SK-N-SH (cell line): ENCODE data around the gene PLCXD1. TPM values are rescaled to one million over a fixed set of nuclear protein-coding genes. Genes with fewer than 3 reads are reported as not detected.
"Not testable (repeated sequence)": the region's sequence is repeated elsewhere in the genome, so short reads cannot be mapped to it uniquely, and the experiment has no call there.

Experiments
- CTCF ChIA-PET: fragments of 300-600, 350-600 bp; formaldehyde crosslinking; extraction: SDS; loops from one replicate; lab custom pipeline; 2021; lab: Yijun Ruan, JAX
- POLR2A ChIA-PET: fragments of 350-600 bp; sonication (Branson Sonifier 250); formaldehyde crosslinking; extraction: SDS; loops from one replicate; lab custom pipeline; 2020; ENCODE audit warnings: antibody characterized with exemption, inconsistent platforms; lab: Yijun Ruan, JAX
- DNase-seq: peaks from one replicate; pipeline ENCODE4 v3.0.0; 2012
- H2AFZ ChIP-seq: fragments of 200-600 bp; sonication (generic); 2 replicates; pipeline ENCODE4 v1.8.1; 2016; ENCODE audit warnings: antibody characterized with exemption, mild to moderate bottlenecking, low read depth
- H3F3A ChIP-seq: fragments of 200-600 bp; sonication (generic); replicated peaks from 2 replicates; pipeline ENCODE3; 2016; ENCODE audit warnings: antibody characterized with exemption, mild to moderate bottlenecking; ENCODE audit not compliant: insufficient read depth
- H3K27ac ChIP-seq, 2 experiments: fragments of 200-500 bp in 1 of 2; fragments of 200-600 bp in 1 of 2; sonication (Bioruptor generic) in 1 of 2; sonication (generic), shearing (Covaris generic) in 1 of 2; 2 replicates each; pipeline versions ENCODE4 v1.5.1 to v1.6.1; 2014 to 2016; ENCODE audit warnings: low read depth in 2 of 2, inconsistent platforms in 1 of 2, low read length in 1 of 2, mild to moderate bottlenecking in 1 of 2, mixed read lengths in 1 of 2
- H3K27me3 ChIP-seq: fragments of 200-600 bp; sonication (generic), shearing (Covaris generic); 2 replicates; pipeline ENCODE4 v1.6.1; 2016; ENCODE audit warnings: mixed run types; ENCODE audit not compliant: insufficient read depth
- H3K36me3 ChIP-seq, 2 experiments: fragments of 200-500 bp in 1 of 2; fragments of 200-600 bp in 1 of 2; sonication (Bioruptor generic) in 1 of 2; sonication (generic) in 1 of 2; replicated peaks in 1 of 2; 2 replicates each; pipeline versions ENCODE3 to v1.5.1; 2014 to 2016; ENCODE audit warnings: low read length in 1 of 2, mild to moderate bottlenecking in 1 of 2; ENCODE audit not compliant: insufficient read depth in 2 of 2, control insufficient read depth in 1 of 2
- H3K4me1 ChIP-seq, 2 experiments: fragments of 200-500 bp in 1 of 2; fragments of 200-600 bp in 1 of 2; sonication (Bioruptor generic) in 1 of 2; sonication (generic), shearing (Covaris generic) in 1 of 2; 2 replicates each; pipeline versions ENCODE4 v1.5.1 to v1.6.1; 2014 to 2016; ENCODE audit warnings: low read depth in 1 of 2, low read length in 1 of 2, mixed run types in 1 of 2; ENCODE audit not compliant: insufficient read depth in 2 of 2, control insufficient read depth in 1 of 2
- H3K4me2 ChIP-seq: fragments of 200-600 bp; sonication (generic), shearing (Covaris generic); 2 replicates; pipeline ENCODE4 v1.6.1; 2017; ENCODE audit warnings: mixed run types
- H3K4me3 ChIP-seq, 2 experiments: fragments of 200-500 bp in 1 of 2; fragments of 200-600 bp in 1 of 2; sonication (Bioruptor generic) in 1 of 2; sonication (generic), shearing (Covaris generic) in 1 of 2; 2 replicates each; pipeline versions ENCODE4 v1.5.1 to v1.8.1; 2014 to 2016; ENCODE audit warnings: low read depth in 2 of 2, inconsistent platforms in 1 of 2, low read length in 1 of 2, mild to moderate bottlenecking in 1 of 2, mixed read lengths in 1 of 2, moderate library complexity in 1 of 2
- H3K79me2 ChIP-seq: fragments of 200-600 bp; sonication (generic); 2 replicates; pipeline ENCODE4 v1.8.1; 2017; ENCODE audit warnings: mild to moderate bottlenecking; ENCODE audit not compliant: insufficient read depth
- H3K9ac ChIP-seq: fragments of 200-600 bp; sonication (generic); 2 replicates; pipeline ENCODE4 v1.6.1; 2017; ENCODE audit warnings: mixed run types
- H3K9me2 ChIP-seq: fragments of 200-600 bp; sonication (generic); 2 replicates; pipeline ENCODE4 v1.6.1; 2017; ENCODE audit warnings: mixed run types
- H3K9me3 ChIP-seq: fragments of 200-600 bp; sonication (generic); 2 replicates; pipeline ENCODE4 v1.6.1; 2017; ENCODE audit warnings: mixed run types, mild to moderate bottlenecking, moderate library complexity
- H4K20me1 ChIP-seq: fragments of 200-600 bp; sonication (generic); 2 replicates; pipeline ENCODE4 v1.6.1; 2017; ENCODE audit warnings: mild to moderate bottlenecking, mixed run types; ENCODE audit not compliant: insufficient read depth
- EZH2phosphoT487 ChIP-seq: fragments of 200-600 bp; sonication (generic); IDR thresholded peaks from 2 replicates; pipeline ENCODE4 v1.6.1; 2017; ENCODE audit warnings: low read depth, mixed run types, mild to moderate bottlenecking, antibody characterized with exemption, moderate library complexity, borderline replicate concordance
- JUND ChIP-seq: IDR thresholded peaks from 2 replicates; pipeline ENCODE4 v1.4.0; 2012
- NFIC ChIP-seq: IDR thresholded peaks from 2 replicates; pipeline ENCODE4 v1.4.0; 2012; ENCODE audit warnings: borderline replicate concordance
- RFX5 ChIP-seq: IDR thresholded peaks from 2 replicates; pipeline ENCODE4 v1.6.1; 2012; ENCODE audit warnings: mild to moderate bottlenecking, improper control_type of control experiment, low read length
- USF2 ChIP-seq: fragments of 150-350 bp; IDR thresholded peaks from 2 replicates; pipeline ENCODE4 v1.6.1; 2017; ENCODE audit warnings: antibody characterized with exemption, low read length, low read depth, borderline replicate concordance
- YY1 ChIP-seq: IDR thresholded peaks from 2 replicates; pipeline ENCODE4 v1.4.0; 2012; ENCODE audit warnings: low read depth, mild to moderate bottlenecking
- WGBS: methylation state at CpG from one replicate; pipeline ENCODE4 v1.1.6; 2017; ENCODE audit warnings: low lambda C conversion rate; 5-methylcytosine and 5-hydroxymethylcytosine counted together
- polyA plus RNA-seq, 3 experiments: library from polyadenylated mRNA; depleted of rRNA; stranded (reverse); fragments of >200 nt; gene quantifications; 2 replicates each; pipeline ENCODE4 v1.2.3, GENCODE V29; 2012
- TF ChIP-seq, protein P1 (sequence below): IDR thresholded peaks from 2 replicates; pipeline ENCODE4 v1.6.1; 2012; ENCODE audit warnings: mild to moderate bottlenecking, low read depth, low read length, moderate library complexity

PLCXD1 gene
- polyA plus RNA-seq, 1 of the 3 experiments (the other 2 are of a cell fraction), result 14.8 TPM

- H3K36me3 ChIP-seq, result no peaks in the 10 kb centered on the region
- H3K79me2 ChIP-seq, result no peaks in the 10 kb centered on the region
- H3K9me3 ChIP-seq, result no peaks in the 10 kb centered on the region
- TF ChIP-seq EZH2phosphoT487 (no peak), RFX5 (no peak), NFIC (no peak), JUND (no peak), YY1 (no peak), USF2 (no peak)
- TF ChIP-seq, protein P1, sequence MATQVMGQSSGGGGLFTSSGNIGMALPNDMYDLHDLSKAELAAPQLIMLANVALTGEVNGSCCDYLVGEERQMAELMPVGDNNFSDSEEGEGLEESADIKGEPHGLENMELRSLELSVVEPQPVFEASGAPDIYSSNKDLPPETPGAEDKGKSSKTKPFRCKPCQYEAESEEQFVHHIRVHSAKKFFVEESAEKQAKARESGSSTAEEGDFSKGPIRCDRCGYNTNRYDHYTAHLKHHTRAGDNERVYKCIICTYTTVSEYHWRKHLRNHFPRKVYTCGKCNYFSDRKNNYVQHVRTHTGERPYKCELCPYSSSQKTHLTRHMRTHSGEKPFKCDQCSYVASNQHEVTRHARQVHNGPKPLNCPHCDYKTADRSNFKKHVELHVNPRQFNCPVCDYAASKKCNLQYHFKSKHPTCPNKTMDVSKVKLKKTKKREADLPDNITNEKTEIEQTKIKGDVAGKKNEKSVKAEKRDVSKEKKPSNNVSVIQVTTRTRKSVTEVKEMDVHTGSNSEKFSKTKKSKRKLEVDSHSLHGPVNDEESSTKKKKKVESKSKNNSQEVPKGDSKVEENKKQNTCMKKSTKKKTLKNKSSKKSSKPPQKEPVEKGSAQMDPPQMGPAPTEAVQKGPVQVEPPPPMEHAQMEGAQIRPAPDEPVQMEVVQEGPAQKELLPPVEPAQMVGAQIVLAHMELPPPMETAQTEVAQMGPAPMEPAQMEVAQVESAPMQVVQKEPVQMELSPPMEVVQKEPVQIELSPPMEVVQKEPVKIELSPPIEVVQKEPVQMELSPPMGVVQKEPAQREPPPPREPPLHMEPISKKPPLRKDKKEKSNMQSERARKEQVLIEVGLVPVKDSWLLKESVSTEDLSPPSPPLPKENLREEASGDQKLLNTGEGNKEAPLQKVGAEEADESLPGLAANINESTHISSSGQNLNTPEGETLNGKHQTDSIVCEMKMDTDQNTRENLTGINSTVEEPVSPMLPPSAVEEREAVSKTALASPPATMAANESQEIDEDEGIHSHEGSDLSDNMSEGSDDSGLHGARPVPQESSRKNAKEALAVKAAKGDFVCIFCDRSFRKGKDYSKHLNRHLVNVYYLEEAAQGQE, result no peak
- 64% methylated on average over 13 of the region's 13 CpGs for WGBS
- no peaks in the 10 kb centered on the region for H4K20me1 ChIP-seq
- no peak overlapping the region for H2AFZ ChIP-seq
- H3K4me2 ChIP-seq, result no peak overlapping the region
- no peaks in the 10 kb centered on the region for H3K27me3 ChIP-seq
- no peaks in the 10 kb centered on the region for H3K9me2 ChIP-seq
- H3K4me3 ChIP-seq, result no peak overlapping the region
- ChIA-PET POLR2A (no interaction called here), CTCF (no interaction called here)
- no peaks in the 10 kb centered on the region for H3F3A ChIP-seq
- H3K9ac ChIP-seq, result no peak overlapping the region
- no peak for DNase-seq
- H3K27ac ChIP-seq, result no peak overlapping the region
- no peaks in the 10 kb centered on the region for H3K4me1 ChIP-seq
These were observed 18.7 kb upstream of the PLCXD1 start for GRCh38 chrX:262381-262909.

GRCh38 chrX:264006-264405 lies 17.2 kb upstream of the PLCXD1 start:
- H4K20me1 ChIP-seq, H3K36me3 ChIP-seq, H3K4me3 ChIP-seq, H3K9me3 ChIP-seq, H3F3A ChIP-seq, H2AFZ ChIP-seq, H3K4me1 ChIP-seq, H3K9ac ChIP-seq, H3K79me2 ChIP-seq, DNase-seq, CTCF ChIA-PET, H3K27ac ChIP-seq, POLR2A ChIA-PET, H3K4me2 ChIP-seq, H3K27me3 ChIP-seq, H3K9me2 ChIP-seq: not testable (repeated sequence)
- 91% methylated on average over 16 of the region's 16 CpGs for WGBS
